NCI-H2227 (cell line): ENCODE measurements around the gene UTS2.

ENCODE experiments used
- DNase-seq: peaks from one replicate; lab custom pipeline; 2025; ENCODE audit not compliant: unreplicated experiment; lab: John Stamatoyannopoulos, UW

The UTS2 gene

DNA sequence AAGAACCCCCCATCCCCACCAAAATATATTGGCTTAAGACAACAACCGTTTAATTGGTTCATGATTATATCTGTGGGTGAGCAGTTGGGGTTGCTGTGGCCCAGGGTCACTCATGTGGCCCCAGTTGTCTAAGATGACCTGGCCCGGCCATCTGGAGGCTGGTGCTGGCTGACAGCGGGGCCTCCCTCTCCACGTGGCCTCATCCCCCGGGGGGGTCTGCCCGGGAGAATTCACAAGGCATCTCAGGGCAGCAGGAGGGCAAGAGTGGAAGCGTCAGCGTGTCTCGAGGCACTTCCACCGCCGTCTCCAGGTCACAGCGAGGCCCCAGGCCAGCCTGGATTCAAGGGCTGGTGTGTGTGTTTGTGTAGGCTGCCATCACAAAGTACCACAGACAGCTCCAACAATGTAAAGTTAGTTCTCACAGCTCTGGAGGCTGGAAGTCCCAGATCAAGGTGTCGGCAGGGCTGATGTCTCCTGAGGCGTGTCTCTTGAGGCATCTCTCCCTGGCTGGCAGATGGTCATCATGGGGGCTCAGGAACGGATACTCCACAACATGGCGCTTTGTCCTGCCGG, 11.0 kb upstream of the UTS2 start:
- no peak for DNase-seq

DNA sequence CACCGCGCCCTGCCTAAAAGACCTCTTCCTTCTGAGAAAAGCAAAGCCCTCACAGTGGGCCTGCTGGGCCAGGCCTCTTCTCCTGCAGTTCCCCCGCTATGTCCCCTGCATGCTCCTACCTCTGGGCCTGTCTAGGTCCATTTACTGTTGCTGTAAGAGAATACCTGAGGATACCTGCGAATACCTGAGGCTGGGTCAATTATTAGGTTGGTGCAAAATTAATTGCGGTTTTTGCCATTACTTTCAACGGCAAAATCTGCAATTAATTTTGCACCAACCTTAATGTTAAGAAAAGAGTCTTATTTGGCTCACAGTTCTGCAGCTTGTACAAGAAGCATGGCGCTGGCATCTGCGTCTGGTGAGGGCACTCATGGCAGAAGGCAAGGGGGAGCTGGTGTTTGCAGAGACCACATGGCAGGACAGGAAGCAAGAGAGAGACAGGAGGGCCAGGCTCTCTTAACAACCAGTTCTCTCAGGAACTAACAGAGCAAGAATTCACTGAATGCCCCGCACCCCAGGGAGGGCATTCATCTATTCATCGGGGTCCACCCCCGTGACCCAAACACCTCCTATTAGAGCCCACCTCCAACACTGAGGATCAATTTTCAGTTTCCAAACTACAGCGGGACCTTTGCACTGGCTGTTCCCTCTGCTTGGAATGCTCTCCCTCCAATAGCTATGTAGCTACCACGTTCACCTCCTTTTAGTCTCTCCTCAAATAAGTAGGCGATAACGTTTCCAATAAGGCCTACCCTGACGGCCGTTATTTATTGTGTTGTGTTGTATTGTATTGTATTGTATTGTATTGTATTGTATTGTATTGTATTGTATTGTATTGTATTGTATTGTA, 9.6 kb upstream of the UTS2 start:
- no peak for DNase-seq

DNA sequence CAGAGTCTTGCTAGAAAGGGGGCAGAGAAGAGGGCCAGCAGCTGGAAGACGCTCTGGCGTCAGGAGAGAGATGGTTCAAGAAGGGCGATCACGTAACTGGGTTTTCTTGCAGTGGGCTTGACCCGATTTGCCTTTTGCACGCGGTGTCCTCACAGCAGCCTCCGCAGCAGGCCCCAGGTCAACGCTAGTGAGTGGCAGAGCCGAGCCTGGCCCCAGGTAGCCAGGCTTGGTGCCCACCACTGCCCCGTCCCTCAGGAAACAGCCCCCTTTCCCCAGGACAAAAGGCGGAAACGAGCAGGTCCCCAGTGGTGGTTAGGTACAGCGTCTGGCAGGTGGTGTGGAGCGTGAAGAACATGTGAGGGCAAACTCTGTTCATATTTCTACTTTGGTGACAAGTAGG, 8.6 kb upstream of the UTS2 start:
- DNase-seq, result no peak

DNA sequence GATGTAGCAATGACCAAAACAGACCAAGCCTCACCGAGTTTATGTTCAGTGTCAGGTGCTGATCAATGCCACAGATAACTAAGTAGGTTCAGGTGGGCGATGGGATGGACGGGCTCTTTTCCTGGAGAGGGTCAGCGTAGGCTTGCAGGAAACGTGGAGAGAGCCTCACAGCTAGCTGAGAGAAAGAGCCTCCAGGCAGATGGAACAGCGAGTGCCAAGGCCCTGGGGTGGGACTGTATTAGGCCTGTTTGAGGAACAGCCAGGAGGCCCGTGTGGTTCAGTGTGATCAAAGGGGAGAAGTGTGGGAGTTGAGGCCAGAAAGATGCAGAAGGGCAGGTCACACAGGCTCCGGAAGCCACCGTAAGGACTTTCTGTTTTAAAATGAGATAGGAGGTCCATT, 7.3 kb upstream of the UTS2 start:
- DNase-seq, result no peak

DNA sequence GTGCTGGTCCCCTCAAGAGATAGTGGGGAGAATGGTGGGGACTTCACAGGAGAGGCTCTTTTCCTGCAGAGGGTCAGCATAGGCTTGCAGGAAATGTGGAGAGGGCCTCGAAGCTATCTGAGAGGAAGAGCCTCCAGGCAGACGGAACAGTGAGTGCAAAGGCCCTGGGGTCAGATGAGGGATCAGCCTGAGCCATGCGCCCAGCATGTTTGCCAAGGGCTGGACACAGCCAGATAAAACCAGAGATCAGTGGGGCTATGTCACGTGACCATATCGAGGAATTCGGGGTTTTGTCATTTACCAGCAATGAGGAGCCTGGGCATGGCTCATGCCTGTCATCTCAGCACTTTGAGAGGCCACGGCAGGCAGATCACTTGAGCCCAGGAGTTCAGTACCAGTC, 6.5 kb upstream of the UTS2 start:
- no peak for DNase-seq

DNA sequence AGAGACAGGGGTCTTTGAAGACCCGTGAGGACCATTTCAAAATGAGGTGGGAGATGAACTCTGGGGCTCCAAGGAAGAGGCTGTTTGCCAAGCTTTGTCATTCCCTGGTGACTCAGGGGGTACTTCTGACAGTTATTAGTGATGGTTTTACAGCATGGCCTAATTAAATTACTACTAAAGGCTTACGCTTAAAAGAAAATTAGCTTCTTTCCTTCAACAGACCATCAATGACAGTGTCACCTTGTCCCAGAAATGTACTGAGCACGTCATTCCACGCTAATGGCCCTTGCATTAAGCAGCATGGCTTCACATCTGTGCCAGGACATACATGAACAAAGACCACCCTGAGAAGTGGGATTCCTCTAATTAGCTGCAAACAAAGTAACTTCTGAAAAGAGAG, 5.1 kb upstream of the UTS2 start:
- no peak for DNase-seq

DNA sequence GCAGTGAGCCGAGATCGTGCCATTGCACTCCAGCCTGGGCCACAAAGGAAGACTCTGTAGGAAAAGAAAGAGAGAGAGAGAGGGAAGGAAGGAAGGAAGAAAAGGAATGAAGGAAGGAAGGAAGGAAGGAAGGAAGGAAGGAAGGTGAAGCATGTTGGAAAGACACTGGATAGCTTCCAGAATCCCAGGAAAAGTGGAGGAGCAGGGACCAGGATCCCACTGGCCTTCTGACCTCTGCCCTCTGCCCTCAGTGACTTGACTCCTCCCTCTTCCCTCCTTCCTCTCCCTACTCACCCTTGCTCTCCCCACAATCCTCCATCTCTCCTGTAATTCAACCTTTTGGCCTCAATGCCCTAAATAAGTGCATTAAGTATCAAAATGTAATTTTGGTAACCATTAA, 4.1 kb upstream of the UTS2 start:
- DNase-seq, result no peak

DNA sequence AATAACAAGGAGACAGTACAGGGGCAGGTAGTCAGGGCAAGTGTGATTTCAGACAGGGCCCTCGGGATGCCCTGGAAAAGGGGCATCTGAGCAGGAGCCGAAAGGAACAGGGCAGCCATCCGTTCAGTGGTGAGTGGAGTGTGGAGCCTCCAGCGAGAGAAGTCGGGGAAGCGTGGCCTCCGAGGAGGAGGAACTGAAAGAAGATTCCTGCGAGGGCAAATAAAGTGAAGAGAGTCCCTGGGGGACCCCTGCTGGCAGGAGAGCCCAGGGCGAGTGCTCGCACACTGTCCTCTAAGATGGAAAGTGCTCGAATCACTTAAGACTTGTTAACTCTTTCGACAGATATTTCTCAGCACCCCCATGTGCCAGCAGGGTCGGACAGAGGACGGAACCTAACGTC, 3.5 kb upstream of the UTS2 start:
- DNase-seq, result no peak

DNA sequence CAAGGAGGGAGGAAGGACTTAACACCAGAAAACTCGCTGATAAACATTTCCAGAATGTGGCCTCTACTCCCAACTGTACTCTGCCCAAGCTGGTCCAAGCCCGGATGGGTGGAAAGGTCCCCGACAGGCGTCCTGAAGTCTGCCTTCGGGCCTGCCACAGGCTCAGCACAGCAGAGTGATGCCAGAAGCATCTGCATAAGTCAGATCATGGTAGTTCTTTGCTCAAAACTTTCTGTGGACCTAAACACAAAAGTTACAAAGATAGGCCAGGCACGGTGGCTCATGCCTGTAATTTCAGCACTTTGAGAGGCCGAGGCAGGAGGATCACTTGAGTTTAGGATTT, 790 bp upstream of the UTS2 start:
- DNase-seq, result no peak

DNA sequence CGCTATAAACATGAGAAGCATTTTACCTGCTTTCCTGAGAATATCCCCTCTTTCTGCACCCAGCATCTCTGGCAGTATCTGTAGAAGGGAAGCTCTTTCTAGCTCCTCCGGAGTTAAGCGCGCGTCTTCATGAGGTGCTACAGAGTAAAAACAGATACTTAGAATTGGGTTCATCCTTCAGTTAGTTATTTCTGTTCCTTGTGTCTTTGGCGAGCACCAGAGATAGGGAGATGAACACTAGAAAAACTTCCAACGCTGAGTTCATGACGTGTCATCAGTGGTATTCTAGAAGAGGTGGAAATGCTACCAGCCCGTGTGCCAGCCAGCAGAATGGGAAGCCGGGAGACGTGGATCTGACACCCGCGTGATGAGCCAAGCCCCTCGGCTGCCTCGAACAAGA, 2.1 kb downstream of the UTS2 start:
- no peak for DNase-seq

DNA sequence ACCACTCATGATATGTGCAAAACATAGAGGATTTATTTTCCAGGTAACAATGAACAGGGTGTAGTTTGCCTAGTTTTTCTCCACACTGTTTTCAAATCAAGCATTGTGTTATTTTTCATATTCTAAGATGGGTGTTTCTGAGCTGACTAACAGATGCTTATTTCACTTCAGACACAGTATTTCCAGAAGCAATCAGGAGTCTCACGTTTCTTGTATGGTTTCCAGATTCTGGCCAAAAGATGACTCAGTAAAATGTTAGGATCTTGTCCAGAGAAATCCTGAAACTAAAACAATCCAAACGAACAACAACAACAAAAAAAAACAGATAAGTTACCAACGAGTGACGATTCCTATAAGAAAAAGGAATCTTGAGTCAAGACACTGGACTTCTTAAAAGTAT, 5.3 kb downstream of the UTS2 start:
- DNase-seq, result no peak

DNA sequence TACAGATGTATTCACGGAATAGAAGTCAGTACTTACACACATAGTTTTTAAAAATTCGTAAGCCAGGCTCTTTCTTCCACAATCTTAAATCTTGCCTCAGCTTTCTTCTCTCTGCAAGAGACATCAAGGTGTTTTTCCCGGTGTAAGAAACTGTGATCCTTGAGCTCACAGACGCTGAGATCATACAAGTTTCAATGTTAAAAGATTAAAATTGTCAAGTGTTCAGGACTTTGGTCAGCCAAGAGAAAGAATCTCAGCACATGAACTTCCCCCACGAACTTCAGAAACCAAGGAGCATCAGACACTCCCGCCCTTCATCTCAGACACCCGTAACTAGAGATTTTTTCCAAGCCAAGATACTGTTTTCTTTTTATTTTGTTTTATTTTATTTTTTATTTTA, 6.2 kb downstream of the UTS2 start:
- no peak for DNase-seq

DNA sequence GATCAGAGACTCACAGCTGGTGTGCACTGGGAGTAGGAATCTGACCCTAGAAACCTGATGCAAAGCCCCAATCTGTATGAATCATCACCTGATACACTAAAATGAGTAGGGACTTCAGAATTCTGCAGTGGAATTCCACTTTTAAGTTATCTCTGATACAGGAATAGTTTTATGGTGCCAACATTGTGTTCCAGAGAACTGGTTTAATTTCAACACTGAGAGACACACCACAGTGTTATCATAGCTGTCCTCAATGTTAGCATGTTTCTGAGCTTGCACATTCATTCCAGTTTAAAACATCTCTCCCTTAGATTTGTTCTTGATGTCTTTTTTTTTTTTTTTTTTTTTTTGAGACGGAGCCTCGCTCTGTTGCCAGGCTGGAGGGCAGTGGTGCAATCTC, 7.1 kb downstream of the UTS2 start:
- no peak for DNase-seq

DNA sequence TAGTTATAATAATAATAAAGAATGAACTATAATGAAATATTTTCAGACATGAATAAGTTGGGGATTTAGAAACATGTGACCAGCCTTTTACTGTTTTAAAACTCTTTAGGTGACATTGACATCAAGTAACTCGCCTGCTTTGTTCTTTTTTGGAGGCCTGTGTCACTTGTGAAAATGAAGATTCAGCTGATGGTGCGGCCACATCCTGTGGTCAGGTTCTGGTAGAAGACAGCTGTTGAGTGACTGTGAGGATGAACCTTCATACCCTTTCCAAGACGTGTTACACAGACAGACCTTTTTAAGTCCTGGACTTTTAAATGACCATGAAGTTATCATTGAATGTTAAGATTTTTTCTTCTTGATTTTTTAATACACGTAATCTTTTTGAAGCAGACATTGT, 10.3 kb downstream of the UTS2 start:
- no peak for DNase-seq

DNA sequence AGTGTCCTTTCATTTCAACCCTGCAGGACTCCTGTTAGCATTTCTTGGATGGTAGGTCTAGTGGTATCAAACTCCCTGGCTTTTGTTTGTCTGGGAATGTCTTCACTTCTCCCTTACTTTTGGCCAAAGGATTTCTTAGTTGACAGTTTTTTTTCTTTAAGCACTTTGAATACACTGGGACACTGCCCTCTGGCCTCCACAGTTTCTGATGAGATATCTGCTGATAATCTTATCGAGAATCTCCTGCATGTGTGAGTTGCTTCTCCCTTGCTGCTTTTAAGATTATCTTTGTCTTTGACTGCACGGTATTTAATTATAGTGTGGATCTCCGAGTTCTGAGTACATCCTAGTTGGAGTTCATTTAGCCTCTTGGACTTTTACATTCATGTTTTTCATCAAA, 13.3 kb downstream of the UTS2 start:
- DNase-seq, result no peak

DNA sequence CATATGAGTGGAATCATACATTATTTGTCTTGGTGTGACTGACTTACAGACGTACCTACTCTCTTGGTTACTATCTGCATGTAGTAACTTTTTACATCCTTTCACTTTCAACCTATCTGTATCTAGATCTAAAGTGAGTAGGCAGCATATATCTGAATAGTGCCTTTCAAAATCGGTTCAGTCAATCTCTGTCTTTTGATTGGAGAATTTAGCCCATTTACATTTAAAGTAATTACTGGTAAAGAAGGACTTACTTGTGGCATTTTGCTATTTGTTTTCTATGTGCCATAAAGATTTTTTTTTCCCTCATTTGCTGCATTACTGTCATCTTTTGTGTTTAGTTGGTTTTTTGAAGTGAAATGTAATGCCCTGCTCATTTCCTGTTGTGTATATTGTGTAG, 14.2 kb downstream of the UTS2 start:
- no peak for DNase-seq

DNA sequence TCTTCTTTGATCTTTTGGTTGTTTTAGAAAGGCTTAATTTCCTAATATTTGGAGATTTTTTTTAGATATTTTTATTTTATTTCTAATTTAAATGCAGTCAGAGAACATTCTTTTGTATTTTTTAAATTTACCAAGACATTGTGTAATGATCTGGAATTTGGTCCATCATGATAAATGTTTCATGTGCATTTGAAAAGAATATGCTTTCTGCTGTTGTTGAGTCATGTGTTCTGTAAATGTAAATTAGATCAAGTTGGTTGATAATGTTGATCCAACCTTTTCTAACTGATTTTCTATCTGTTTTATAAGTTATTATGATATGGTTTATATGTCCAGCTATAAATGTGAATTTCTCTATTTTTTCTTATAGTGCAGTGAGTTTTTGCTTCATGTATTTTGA, 19.8 kb downstream of the UTS2 start:
- no peak for DNase-seq

DNA sequence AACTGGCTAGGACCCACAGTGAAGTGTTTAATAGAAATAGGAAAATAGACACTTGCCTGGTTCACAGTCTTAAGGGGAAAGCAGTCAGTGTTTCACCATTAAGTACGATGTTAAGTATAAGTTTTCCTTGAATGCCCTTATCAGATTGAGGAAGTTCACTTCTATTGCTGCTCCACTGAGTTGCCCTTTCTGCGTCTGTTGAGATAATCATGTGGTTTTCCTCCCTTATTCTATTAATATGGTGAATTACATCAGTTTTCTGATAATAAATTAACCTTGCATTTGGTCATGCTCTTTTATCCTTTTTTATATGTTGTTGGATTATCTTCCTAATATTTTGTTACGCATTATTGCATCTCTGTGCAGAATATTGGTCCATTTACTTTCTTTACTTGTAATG, 21.4 kb downstream of the UTS2 start:
- no peak for DNase-seq

DNA sequence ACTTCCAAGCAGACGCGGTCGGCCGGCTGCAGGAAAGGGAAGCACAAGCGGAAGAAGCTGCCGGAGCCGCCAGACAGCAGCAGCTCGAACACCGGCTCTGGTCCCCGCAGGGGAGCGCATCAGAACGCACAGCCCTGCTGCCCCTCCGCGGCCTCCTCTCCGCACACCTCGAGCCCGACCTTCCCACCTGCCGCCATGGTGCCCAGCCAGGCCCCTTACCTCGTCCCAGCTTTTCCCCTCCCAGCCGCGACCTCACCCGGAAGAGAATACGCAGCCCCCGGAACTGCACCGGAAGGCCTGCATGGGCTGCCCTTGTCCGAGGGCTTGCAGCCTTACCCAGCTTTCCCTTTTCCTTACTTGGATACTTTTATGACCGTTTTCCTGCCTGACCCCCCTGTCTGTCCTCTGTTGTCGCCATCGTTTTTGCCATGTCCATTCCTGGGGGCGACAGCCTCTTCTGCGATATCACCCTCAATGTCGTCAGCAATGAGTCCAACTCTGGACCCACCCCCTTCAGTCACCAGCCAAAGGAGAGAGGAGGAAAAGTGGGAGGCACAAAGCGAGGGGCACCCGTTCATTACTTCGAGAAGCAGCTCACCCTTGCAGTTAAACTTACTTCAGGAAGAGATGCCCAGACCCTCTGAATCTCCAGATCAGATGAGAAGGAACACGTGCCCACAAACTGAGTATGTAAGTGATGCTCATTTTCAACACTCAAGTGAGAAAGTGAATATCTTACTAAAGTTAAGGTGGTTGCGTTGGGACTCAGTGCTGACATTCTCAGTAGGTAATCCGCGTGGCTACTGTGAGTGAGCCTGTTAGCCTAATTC, 25.5 kb downstream of the UTS2 start:
- DNase-seq, result no peak

DNA sequence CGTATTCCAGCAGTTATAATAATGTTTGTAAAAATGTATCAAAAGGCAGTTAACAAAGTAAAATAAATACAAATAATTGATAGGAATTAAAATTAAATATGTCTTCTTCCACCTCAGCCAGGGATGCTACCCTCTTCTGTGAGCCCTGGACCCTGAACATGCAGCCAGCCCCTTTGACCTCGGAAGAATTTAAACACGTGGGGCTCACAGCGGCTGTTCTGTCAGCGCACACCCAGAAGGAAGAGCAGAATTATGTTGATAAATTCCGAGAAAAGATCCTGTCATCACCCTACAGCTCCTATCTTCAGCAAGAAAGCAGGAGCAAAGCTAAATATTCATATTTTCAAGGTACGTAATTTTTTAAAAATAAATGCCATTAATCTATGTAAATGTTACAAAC, 26.5 kb downstream of the UTS2 start:
- DNase-seq, result no peak

DNA sequence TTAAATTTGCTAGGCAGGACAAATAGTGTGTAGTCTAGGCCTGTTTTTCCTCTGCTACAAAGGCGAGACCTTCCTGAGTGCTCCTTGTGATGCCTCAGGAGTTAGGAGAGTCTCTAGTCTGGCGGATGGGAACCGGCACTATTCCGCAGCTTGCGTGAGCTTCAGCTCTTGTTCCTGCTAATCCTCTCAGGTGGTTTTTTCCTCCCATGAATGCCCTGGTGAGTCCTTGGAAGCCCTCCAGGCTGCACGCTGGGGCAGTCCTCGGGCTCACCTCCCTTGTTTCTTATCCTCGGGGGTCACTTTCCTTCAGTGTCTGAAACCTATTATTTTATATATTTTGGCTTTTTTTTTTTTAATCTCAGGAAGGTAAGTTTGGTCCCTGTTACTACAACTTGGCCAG, 28.2 kb downstream of the UTS2 start:
- no peak for DNase-seq

DNA sequence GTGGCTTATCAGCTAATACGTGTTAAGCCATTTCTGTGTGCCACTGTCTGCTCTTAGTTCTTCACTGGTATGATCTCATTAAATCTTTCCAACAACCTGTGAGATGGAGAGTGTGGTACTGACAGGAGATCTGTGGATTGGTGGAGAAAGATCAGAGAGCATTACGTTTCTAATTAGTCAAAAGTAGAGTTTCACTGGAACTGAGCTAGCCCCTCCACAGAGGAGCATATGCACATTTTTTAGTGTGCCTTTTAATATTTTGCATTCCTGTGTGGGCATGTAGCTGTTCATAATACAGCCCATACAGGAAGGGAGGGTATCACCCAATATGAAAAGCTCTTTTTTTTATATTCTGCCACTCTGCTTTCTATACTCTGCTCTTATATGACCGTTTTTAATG, 31.6 kb downstream of the UTS2 start:
- DNase-seq, result no peak
